HK-2 (cell line): Measurements from ENCODE around the gene MAPKAPK2.

Experiments used
- DNase-seq: peaks from one replicate; pipeline ENCODE4 v3.0.0-alpha.2; 2018; ENCODE audit not compliant: unreplicated experiment

Gene MAPKAPK2

DNA sequence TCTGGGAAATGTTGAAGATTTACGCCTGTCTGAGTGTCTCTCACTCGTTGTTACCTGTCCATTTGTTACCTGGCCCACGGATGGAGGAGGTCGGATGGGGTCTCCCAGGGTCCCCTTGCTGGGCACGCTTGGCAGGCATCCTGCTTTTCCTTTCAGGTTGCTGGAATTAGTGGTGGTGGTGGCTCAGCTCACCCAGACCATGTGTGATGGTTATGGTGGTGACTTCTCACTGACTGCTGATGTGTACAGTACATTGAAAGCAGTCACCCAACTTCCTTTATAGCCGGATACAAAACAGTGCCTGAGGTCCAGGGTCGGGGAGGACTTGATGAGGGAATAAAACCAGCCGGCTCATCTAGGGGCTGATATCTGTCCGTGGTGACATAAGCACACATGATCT, 19.5 kb downstream of the MAPKAPK2 start:
- no peak for DNase-seq

GRCh38 chr1:206705191-206705590, 20.5 kb downstream of the MAPKAPK2 start:
- no peak for DNase-seq

DNA sequence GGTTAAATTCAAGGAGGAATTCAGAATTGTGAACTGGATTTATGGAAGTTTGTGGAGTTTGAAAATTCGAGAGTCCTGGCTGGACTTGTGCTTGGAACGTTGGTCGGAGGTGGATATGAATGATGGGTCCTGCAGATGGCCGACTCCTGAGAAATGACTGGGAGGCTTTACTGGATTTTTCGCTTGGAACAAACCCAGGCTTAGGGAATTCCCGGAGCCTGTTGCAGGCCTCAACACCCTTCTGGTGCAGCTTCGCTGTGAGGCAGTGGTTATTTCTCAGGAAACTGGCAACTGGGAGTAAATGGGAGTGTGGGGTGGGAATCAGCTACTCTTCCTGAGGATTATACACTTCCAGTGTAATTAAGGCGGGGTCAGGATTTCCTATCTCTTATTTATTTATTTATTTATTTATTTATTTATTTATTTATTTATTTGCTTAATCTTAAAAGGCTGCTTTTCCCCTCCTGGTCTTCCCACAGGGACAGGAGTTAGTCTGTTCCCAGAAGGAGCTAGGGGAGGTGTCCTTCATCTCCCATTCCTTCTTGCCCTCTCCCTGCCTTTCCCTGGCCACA, 21.1 kb downstream of the MAPKAPK2 start:
- DNase-seq, result no peak

- no peak for DNase-seq
Observed at GRCh38 chr1:206706298-206706791, 21.6 kb downstream of the MAPKAPK2 start.

GRCh38 chr1:206706806-206707366, 22.2 kb downstream of the MAPKAPK2 start:
- DNase-seq, result no peak

DNA sequence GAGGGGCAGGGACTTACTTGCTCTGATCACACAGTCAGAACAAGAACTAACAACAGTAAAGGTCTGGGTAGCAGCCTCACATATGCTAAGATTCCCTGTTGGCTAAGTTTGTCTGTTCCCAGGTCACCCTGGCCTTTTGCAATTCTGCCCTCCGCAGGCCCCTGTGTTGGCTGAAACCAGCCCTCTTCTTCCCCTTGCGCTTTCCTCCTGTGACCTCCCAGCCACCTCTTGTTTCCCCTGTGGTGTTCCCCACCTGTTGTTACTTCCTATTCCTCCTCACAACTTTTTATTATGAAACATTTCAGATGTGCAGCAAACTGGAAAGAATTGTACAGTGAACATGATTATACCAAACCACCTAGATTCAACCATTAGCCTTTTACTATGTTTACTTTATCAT, 23.4 kb downstream of the MAPKAPK2 start:
- DNase-seq, result no peak

GRCh38 chr1:206708882-206709281, 24.2 kb downstream of the MAPKAPK2 start:
- no peak for DNase-seq

- DNase-seq, result no peak
Observed at GRCh38 chr1:206709322-206709721, 24.6 kb downstream of the MAPKAPK2 start.

DNA sequence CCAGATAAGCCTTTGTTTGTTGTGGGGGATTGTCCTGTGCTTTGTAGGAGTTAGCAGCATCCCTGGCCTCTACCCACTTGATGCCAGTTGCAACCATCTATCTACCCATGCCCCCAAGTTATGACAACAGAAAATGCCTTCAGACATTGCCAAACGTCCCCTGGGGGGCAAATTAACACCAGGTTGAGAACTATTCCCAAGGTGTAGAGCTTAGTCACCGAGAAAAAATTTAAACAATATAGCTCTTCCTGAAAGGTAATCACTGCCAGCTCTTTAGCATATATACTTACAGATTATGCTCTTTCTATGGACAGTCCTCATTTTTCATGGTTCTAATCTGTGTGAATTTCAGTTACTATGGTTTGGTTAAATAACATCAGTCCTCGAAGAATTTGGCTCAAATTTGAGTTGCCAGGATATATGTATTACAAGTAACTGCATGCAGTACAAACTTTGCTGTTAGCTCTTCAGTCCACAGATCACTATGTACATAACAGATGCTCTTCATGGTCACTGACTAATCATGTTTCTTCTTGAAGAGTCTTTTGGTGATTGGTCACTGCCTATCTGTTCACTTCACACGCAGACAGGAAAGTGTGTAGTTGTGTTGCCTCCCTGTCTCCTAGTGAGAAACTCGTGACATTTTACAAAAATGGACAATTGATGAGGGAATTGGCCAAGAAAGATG, 25.2 kb downstream of the MAPKAPK2 start:
- DNase-seq, result no peak

- no peak for DNase-seq
Observed at GRCh38 chr1:206710460-206710823, 25.7 kb downstream of the MAPKAPK2 start.

DNA sequence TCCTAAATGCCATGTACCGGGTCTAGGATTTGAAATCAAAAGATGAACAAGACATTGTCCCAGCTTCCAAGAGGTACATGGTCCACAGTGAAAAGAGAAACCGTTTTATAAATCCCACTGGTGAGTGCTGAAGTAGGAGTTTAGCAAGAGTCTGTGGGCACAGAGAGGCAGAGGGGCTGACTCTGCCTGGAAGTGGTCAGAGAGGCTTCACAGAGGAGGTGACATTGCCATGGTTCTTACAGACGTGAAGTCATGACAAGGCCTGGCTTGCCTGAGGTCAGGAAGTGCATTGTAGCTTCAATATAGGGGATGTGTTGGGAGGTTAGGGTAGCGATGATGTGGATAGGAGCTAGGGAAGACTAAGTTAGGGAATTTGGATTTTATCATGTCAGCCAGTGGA, 28.4 kb downstream of the MAPKAPK2 start:
- DNase-seq, result no peak

GRCh38 chr1:206713910-206714312, 29.2 kb downstream of the MAPKAPK2 start:
- no peak for DNase-seq

- DNase-seq, result no peak
Observed at GRCh38 chr1:206714331-206715058, 29.8 kb downstream of the MAPKAPK2 start.

DNA sequence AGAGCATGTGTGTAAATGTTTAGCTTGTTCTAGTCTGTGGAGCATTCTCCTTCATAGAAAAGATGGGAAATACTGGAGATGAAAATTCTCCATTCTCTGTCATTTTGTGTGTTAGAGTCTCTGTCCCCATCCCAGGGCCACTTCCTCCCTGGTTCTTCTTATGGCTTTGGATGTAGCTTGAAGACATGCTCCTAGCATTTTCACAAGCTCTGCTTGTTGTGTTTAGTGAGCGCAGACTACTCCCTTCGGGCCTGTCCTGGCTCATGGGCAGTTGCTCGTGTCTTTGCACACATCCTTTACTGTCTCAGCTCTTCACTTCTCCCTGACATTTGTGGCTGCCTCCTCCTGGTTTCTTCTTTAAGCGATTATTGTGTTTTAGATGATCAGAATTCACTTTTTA, 30.4 kb downstream of the MAPKAPK2 start:
- no peak for DNase-seq

- no peak for DNase-seq
Observed at GRCh38 chr1:206715552-206716158, 30.9 kb downstream of the MAPKAPK2 start.

DNA sequence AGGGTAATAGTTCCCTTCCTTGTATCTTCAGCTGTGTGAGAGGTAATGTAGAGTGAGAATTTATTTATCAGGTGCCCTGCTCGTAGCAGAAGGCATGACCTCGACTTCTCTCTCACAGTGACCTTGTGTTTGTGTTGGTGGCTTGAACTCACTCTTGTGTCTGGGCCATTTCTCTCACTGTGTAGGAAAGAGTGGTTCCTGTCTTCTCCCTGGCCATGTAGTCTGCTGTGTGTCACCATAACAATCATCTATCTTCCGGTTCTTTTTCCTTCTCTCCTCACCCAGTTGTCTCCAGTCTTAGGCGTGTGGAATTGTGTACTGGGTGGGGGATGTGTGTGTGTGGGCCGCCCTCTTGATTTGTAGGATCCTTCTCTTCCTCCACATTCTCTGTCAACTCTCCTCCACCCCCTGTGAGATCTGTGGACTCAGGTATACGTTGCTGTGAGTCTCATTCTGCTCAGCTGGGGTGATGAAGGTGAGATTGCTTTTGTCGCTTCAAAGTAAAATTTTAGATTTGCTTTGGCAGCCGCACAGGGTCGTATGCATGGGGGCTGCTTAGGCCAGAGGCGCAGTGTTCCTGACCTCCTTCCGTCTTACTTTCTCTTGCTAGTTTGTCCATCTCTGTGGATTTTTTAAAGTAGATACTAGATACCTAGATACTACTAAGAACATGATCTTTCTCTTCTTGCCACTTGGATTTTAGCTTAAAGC, 31.6 kb downstream of the MAPKAPK2 start:
- no peak for DNase-seq

GRCh38 chr1:206716870-206717673, 32.4 kb downstream of the MAPKAPK2 start:
- no peak for DNase-seq

GRCh38 chr1:206717674-206717989, 32.9 kb downstream of the MAPKAPK2 start:
- DNase-seq, result no peak

- DNase-seq, result no peak
Observed at GRCh38 chr1:206719169-206719839, 34.6 kb downstream of the MAPKAPK2 start.

GRCh38 chr1:206721454-206721853, 36.7 kb downstream of the MAPKAPK2 start:
- DNase-seq, result no peak
